A673 (cell line): ENCODE measurements around the gene ADAM17. TPM values are rescaled to one million over a fixed set of nuclear protein-coding genes. Genes with fewer than 3 reads are reported as not detected.

Experiments used
- BruUV-seq: library from RNA; stranded (reverse); fragments of 400-500 nt; replicated peaks from 2 replicates; lab custom pipeline; 2021; lab: Mats Ljungman, UMichigan
- CTCF ChIA-PET: fragments of 300-600 bp; sonication (Branson Sonifier 250); formaldehyde crosslinking; loops from one replicate; lab custom pipeline; 2022; ENCODE audit warnings: antibody characterized with exemption; lab: Charles Lee
- POLR2A ChIA-PET: fragments of 300-600 bp; sonication (Branson Sonifier 250); formaldehyde crosslinking; loops from one replicate; lab custom pipeline; 2022; ENCODE audit warnings: antibody characterized with exemption; ENCODE audit not compliant: low non-redundant PET; lab: Charles Lee
- DNase-seq: peaks from one replicate; pipeline ENCODE4 v3.0.0-alpha.2; 2015; ENCODE audit warnings: low spot score
- H3K27ac ChIP-seq: fragments of 200-600 bp; sonication (generic); 2 replicates; pipeline ENCODE4 v1.5.1; 2016; ENCODE audit warnings: mixed run types, low read depth, mild to moderate bottlenecking, mixed read lengths, antibody characterized with exemption, low read length; ENCODE audit not compliant: poor library complexity, severe bottlenecking
- H3K27me3 ChIP-seq: fragments of 200-600 bp; sonication (generic); replicated peaks from 2 replicates; pipeline ENCODE4 v1.6.1; 2017; ENCODE audit warnings: mixed run types, low read depth, mild to moderate bottlenecking, mixed read lengths, antibody characterized with exemption, low read length; ENCODE audit not compliant: insufficient read depth, poor library complexity
- H3K36me3 ChIP-seq: fragments of 200-600 bp; sonication (generic); 2 replicates; pipeline ENCODE4 v1.6.1; 2016; ENCODE audit warnings: mixed run types, mild to moderate bottlenecking, mixed read lengths, antibody characterized with exemption, low read length; ENCODE audit not compliant: insufficient read depth, poor library complexity, severe bottlenecking
- H3K4me1 ChIP-seq: fragments of 200-600 bp; sonication (generic); 2 replicates; pipeline ENCODE4 v1.6.1; 2017; ENCODE audit warnings: mixed run types, mild to moderate bottlenecking, mixed read lengths, antibody characterized with exemption, low read length; ENCODE audit not compliant: insufficient read depth, poor library complexity, severe bottlenecking
- H3K4me3 ChIP-seq: fragments of 200-600 bp; sonication (generic); 2 replicates; pipeline ENCODE4 v1.5.1; 2016; ENCODE audit warnings: low read depth, mixed run types, mild to moderate bottlenecking, mixed read lengths, low read length; ENCODE audit not compliant: poor library complexity, severe bottlenecking
- H3K9me3 ChIP-seq: fragments of 200-600 bp; sonication (generic); 2 replicates; pipeline ENCODE4 v1.6.1; 2016; ENCODE audit warnings: mixed run types, low read depth, mild to moderate bottlenecking, mixed read lengths, antibody characterized with exemption, low read length; ENCODE audit not compliant: poor library complexity, severe bottlenecking
- CTCF ChIP-seq: fragments of 300-800, 200-600 bp; sonication (generic); conservative IDR thresholded peaks from 2 replicates; pipeline ENCODE4 v1.5.1; 2017; ENCODE audit warnings: low read depth, mild to moderate bottlenecking, antibody characterized with exemption, low read length, moderate library complexity, mixed read lengths
- EZH2 ChIP-seq: fragments of 200-600 bp; sonication (generic); IDR thresholded peaks from 2 replicates; pipeline ENCODE4 v1.6.1; 2017; ENCODE audit warnings: borderline replicate concordance, low read depth, mild to moderate bottlenecking, mixed read lengths, antibody characterized with exemption, low read length; ENCODE audit not compliant: poor library complexity, severe bottlenecking
- intact Hi-C: fragments of 100-400 bp; cut with micrococcal nuclease; formaldehyde crosslinking; loops from one replicate; pipeline ENCODE4 v1.10.0; 2022; ENCODE audit not compliant: unreplicated experiment
- total RNA-seq: library from RNA; stranded (reverse); gene quantifications from 2 replicates; pipeline ENCODE4 v1.2.3, GENCODE V29; 2021

The ADAM17 gene
- total RNA-seq, 1 experiment from 2014 or later: 40.1 TPM

- intact Hi-C loops: no loop called here
- Histone ChIP-seq H3K4me3 (no peak overlapping the region), H3K36me3 (peaks cover 27% of the 10 kb centered on the region), H3K4me1 (peaks cover 22% of the 10 kb centered on the region), H3K9me3 (no peaks in the 10 kb centered on the region), H3K27ac (no peak overlapping the region), H3K27me3 (no peaks in the 10 kb centered on the region)
- ChIA-PET POLR2A (interaction anchor here (1.1 kb wide), 1 partner anchor 22 kb away, joined by 7 read pairs; no protein-coding TSS in a partner anchor), CTCF (no interaction called here)
- no peak for TF ChIP-seq CTCF
- TF ChIP-seq EZH2: no peak
- no peak for DNase-seq
- BruUV-seq: no TSS peak
Measured at GRCh38 chr2:9533663-9534062, 22.0 kb downstream of the ADAM17 start.

GRCh38 chr2:9532421-9532820 lies 23.2 kb downstream of the ADAM17 start:
- no peak for TF ChIP-seq CTCF
- TF ChIP-seq EZH2: no peak
- POLR2A ChIA-PET: no interaction called here
- Histone ChIP-seq H3K36me3 (peaks cover 33% of the 10 kb centered on the region), H3K9me3 (no peaks in the 10 kb centered on the region), H3K4me3 (no peak overlapping the region), H3K4me1 (peaks cover 12% of the 10 kb centered on the region), H3K27me3 (no peaks in the 10 kb centered on the region), H3K27ac (no peak overlapping the region)
- intact Hi-C loops: no loop called here
- CTCF ChIA-PET: no interaction called here
- DNase-seq: no peak
- no TSS peak for BruUV-seq

GRCh38 chr2:9527995-9528787 lies 27.4 kb downstream of the ADAM17 start:
- H3K27me3 ChIP-seq: no peaks in the 10 kb centered on the region
- H3K4me1 ChIP-seq: no peaks in the 10 kb centered on the region
- no peak overlapping the region for H3K4me3 ChIP-seq
- peaks cover 37% of the 10 kb centered on the region for H3K36me3 ChIP-seq
- H3K27ac ChIP-seq: no peak overlapping the region
- no peaks in the 10 kb centered on the region for H3K9me3 ChIP-seq
- intact Hi-C loops: no loop called here
- no peak for DNase-seq
- POLR2A ChIA-PET: no interaction called here
- BruUV-seq: no TSS peak
- CTCF ChIA-PET: no interaction called here
- TF ChIP-seq CTCF: no peak
- no peak for TF ChIP-seq EZH2
